HCT116 (cell line): Measurements from ENCODE around the gene RHBDL3. TPM values are rescaled to one million over a fixed set of nuclear protein-coding genes. Genes with fewer than 3 reads are reported as not detected.

ENCODE experiments used
- ATAC-seq: fragments of 200-7000 bp; cut with Tn5 transposase; 2 replicates; pipeline ENCODE4 v1.9.1; 2020; ENCODE audit warnings: mild to moderate bottlenecking, moderate library complexity
- BruUV-seq: library from RNA; stranded (reverse); fragments of 400-500 nt; replicated peaks from 2 replicates; lab custom pipeline; 2021; lab: Mats Ljungman, UMichigan
- CTCF ChIA-PET: fragments of 300-600 bp; sonication (Branson Sonifier 250); formaldehyde crosslinking; loops from one replicate; lab custom pipeline; 2021; ENCODE audit warnings: antibody characterized with exemption; lab: Charles Lee
- POLR2A ChIA-PET: fragments of 300-600, 350-600 bp; sonication (Branson Sonifier 250); formaldehyde crosslinking; loops from one replicate; lab custom pipeline; 2021; ENCODE audit warnings: antibody characterized with exemption; lab: Charles Lee
- RAD21 ChIA-PET, 2 experiments: fragments of 300-600 bp; sonication (Branson Sonifier 250); formaldehyde crosslinking; loops; one replicate each; lab custom pipeline; 2023; ENCODE audit warnings: low total read pairs in 2 of 2; ENCODE audit not compliant: uncharacterized antibody in 2 of 2, unreplicated experiment in 2 of 2, low non-redundant PET in 1 of 2; lab: Charles Lee
- DNase-seq: peaks from one replicate; pipeline ENCODE4 v3.0.0-alpha.2; 2010; ENCODE audit warnings: low read depth, low spot score
- H2AFZ ChIP-seq: fragments of 200-600 bp; shearing (Covaris generic), sonication (generic); 2 replicates; pipeline ENCODE4 v1.6.1; 2017; ENCODE audit warnings: low read depth, mixed run types, mixed read lengths, antibody characterized with exemption, low read length; ENCODE audit not compliant: poor library complexity, severe bottlenecking
- H3K27ac ChIP-seq: 2 replicates; pipeline ENCODE4 v1.5.1; 2012; ENCODE audit warnings: low read depth, low read length
- H3K27me3 ChIP-seq: fragments of 200-600 bp; sonication (generic); 2 replicates; pipeline ENCODE4 v1.6.1; 2016; ENCODE audit warnings: mixed run types, low read length, mixed read lengths; ENCODE audit not compliant: insufficient read depth
- H3K36me3 ChIP-seq, 2 experiments: fragments of 200-500 bp in 1 of 2; fragments of 200-600 bp in 1 of 2; sonication (Bioruptor generic) in 1 of 2; sonication (generic) in 1 of 2; 2 replicates each; pipeline versions ENCODE4 v1.5.1 to v1.6.1; 2014 to 2016; ENCODE audit warnings: low read length in 2 of 2, inconsistent platforms in 1 of 2, mixed read lengths in 1 of 2, mixed run types in 1 of 2; ENCODE audit not compliant: insufficient read depth in 2 of 2, control insufficient read depth in 1 of 2
- H3K4me1 ChIP-seq, 2 experiments: fragments of 200-600 bp in 1 of 2; sonication (generic) in 1 of 2; 2 replicates each; pipeline versions ENCODE4 v1.5.1 to v1.6.1; 2012 to 2017; ENCODE audit warnings: low read length in 2 of 2, inconsistent platforms in 1 of 2, mild to moderate bottlenecking in 1 of 2, mixed read lengths in 1 of 2, mixed run types in 1 of 2, moderate library complexity in 1 of 2; ENCODE audit not compliant: insufficient read depth in 2 of 2, control insufficient read depth in 1 of 2
- H3K4me2 ChIP-seq: fragments of 200-600 bp; sonication (generic); 2 replicates; pipeline ENCODE4 v1.6.1; 2017; ENCODE audit warnings: mixed run types, low read length, mixed read lengths
- H3K4me3 ChIP-seq, 2 experiments: fragments of 200-600 bp in 1 of 2; sonication (generic) in 1 of 2; replicated peaks in 1 of 2; 2 replicates each; pipeline ENCODE4 v1.5.1; 2011 to 2016; ENCODE audit warnings: low read length in 2 of 2, control low read depth in 1 of 2, low read depth in 1 of 2, mild to moderate bottlenecking in 1 of 2, mixed read lengths in 1 of 2, mixed run types in 1 of 2
- H3K79me2 ChIP-seq: fragments of 200-600 bp; sonication (generic); 2 replicates; pipeline ENCODE4 v1.6.1; 2017; ENCODE audit warnings: mild to moderate bottlenecking, mixed run types, low read length, moderate library complexity, mixed read lengths; ENCODE audit not compliant: insufficient read depth
- H3K9ac ChIP-seq: fragments of 200-600 bp; sonication (generic); 2 replicates; pipeline ENCODE4 v1.6.1; 2016; ENCODE audit warnings: low read length, mixed read lengths
- H3K9me2 ChIP-seq: fragments of 200-600 bp; sonication (generic), shearing (Covaris generic); 2 replicates; pipeline ENCODE4 v1.6.1; 2017; ENCODE audit warnings: mixed run types, mild to moderate bottlenecking, moderate library complexity; ENCODE audit not compliant: insufficient read depth
- H3K9me3 ChIP-seq, 2 experiments: fragments of 200-500 bp in 1 of 2; fragments of 200-600 bp in 1 of 2; sonication (Bioruptor generic) in 1 of 2; sonication (generic) in 1 of 2; 2 replicates each; pipeline ENCODE4 v1.6.1; 2014 to 2017; ENCODE audit warnings: low read length in 2 of 2, mixed read lengths in 2 of 2, inconsistent platforms in 1 of 2, low read depth in 1 of 2, mild to moderate bottlenecking in 1 of 2, mixed run types in 1 of 2, moderate library complexity in 1 of 2; ENCODE audit not compliant: control insufficient read depth in 1 of 2, insufficient read depth in 1 of 2
- H4K20me1 ChIP-seq: fragments of 200-600 bp; sonication (generic), shearing (Covaris generic); 2 replicates; pipeline ENCODE4 v1.6.1; 2017; ENCODE audit warnings: mixed run types, mild to moderate bottlenecking, moderate library complexity; ENCODE audit not compliant: insufficient read depth
- ATF3 ChIP-seq: IDR thresholded peaks from 2 replicates; pipeline ENCODE4 v1.6.1; 2012
- CBX3 ChIP-seq: IDR thresholded peaks from 2 replicates; pipeline ENCODE4 v1.6.1; 2012; ENCODE audit warnings: low read depth
- EGR1 ChIP-seq: IDR thresholded peaks from 2 replicates; pipeline ENCODE4 v1.6.1; 2012; ENCODE audit warnings: low read depth
- ELF1 ChIP-seq: IDR thresholded peaks from 2 replicates; pipeline ENCODE4 v1.6.1; 2012; ENCODE audit warnings: low read depth, borderline replicate concordance
- EZH2 ChIP-seq: fragments of 200-600 bp; sonication (generic); IDR thresholded peaks from 2 replicates; pipeline ENCODE4 v1.6.1; 2017; ENCODE audit warnings: antibody characterized with exemption, mixed run types
- EZH2phosphoT487 ChIP-seq: fragments of 200-600 bp; IDR thresholded peaks from 2 replicates; pipeline ENCODE4 v1.6.1; 2018; ENCODE audit warnings: antibody characterized with exemption, borderline replicate concordance
- FOSL1 ChIP-seq: IDR thresholded peaks from 2 replicates; pipeline ENCODE4 v1.6.1; 2012; ENCODE audit warnings: low read depth
- MAX ChIP-seq: IDR thresholded peaks from 2 replicates; pipeline ENCODE4 v1.6.1; 2012
- POLR2A ChIP-seq: IDR thresholded peaks from 2 replicates; pipeline ENCODE4 v1.7.0; 2011; ENCODE audit warnings: borderline replicate concordance; ENCODE audit not compliant: insufficient read depth, insufficient read length; ENCODE audit errors: extremely low read depth
- POLR2AphosphoS5 ChIP-seq: IDR thresholded peaks from 2 replicates; pipeline ENCODE4 v1.6.1; 2011; ENCODE audit warnings: mild to moderate bottlenecking, low read depth, low read length, moderate library complexity
- RAD21 ChIP-seq: IDR thresholded peaks from 2 replicates; pipeline ENCODE4 v1.6.1; 2012; ENCODE audit warnings: low read depth, mild to moderate bottlenecking
- REST ChIP-seq: IDR thresholded peaks from 2 replicates; pipeline ENCODE4 v1.6.1; 2012; ENCODE audit warnings: low read depth
- SIN3A ChIP-seq: IDR thresholded peaks from 2 replicates; pipeline ENCODE4 v1.6.1; 2012; ENCODE audit warnings: low read depth
- SP1 ChIP-seq: IDR thresholded peaks from 2 replicates; pipeline ENCODE4 v1.6.1; 2012; ENCODE audit warnings: low read depth
- YY1 ChIP-seq: IDR thresholded peaks from 2 replicates; pipeline ENCODE4 v1.6.1; 2011; ENCODE audit warnings: low read length, low read depth, moderate library complexity, mild to moderate bottlenecking; ENCODE audit not compliant: insufficient replicate concordance; ENCODE audit errors: extremely low read depth
- ZBTB33 ChIP-seq: IDR thresholded peaks from 2 replicates; pipeline ENCODE4 v1.6.1; 2011; ENCODE audit warnings: mild to moderate bottlenecking, low read length, moderate library complexity; ENCODE audit not compliant: insufficient replicate concordance; ENCODE audit errors: extremely low read depth
- ZFX ChIP-seq: fragments of 450-650 bp; IDR thresholded peaks from 2 replicates; pipeline ENCODE4 v1.6.1; 2017
- intact Hi-C: fragments of 100-400 bp; cut with micrococcal nuclease; formaldehyde crosslinking; loops from 2 replicates; pipeline ENCODE4 v1.10.0; 2022
- total RNA-seq: library from RNA; stranded (reverse); gene quantifications from one replicate; pipeline ENCODE4 v1.2.1, GENCODE V29; 2021; ENCODE audit not compliant: unreplicated experiment

RHBDL3 gene
- total RNA-seq, 1 experiment from 2014 or later = 4.0 TPM

- no peak for ATAC-seq
- Histone ChIP-seq H3K4me1 (no peaks in the 10 kb centered on the region), H3K27me3 (no peaks in the 10 kb centered on the region), H2AFZ (no peak overlapping the region), H3K79me2 (no peaks in the 10 kb centered on the region), H3K27ac (no peak overlapping the region), H3K4me3 (no peak overlapping the region), H3K4me2 (no peak overlapping the region), H3K36me3 (peaks cover 0 to 6% of the 10 kb centered on the region in 2 experiments; a peak in 2 of 4 replicates), H4K20me1 (no peaks in the 10 kb centered on the region), H3K9me2 (no peaks in the 10 kb centered on the region), H3K9ac (no peak overlapping the region), H3K9me3 (no peaks in the 10 kb centered on the region)
- CTCF ChIA-PET = interaction anchor here (1.0 kb wide), 1 partner anchor 9 kb away, joined by 3 read pairs; no protein-coding TSS in a partner anchor
- POLR2A ChIA-PET = interaction anchor here (0.9 kb wide), 1 partner anchor 10 kb away, joined by 3 read pairs; no protein-coding TSS in a partner anchor
- TF ChIP-seq MAX = no peak
- no peak for TF ChIP-seq ATF3
- no peak for TF ChIP-seq ZBTB33
- TF ChIP-seq POLR2AphosphoS5 = no peak
- TF ChIP-seq YY1 = no peak
- no peak for TF ChIP-seq ZFX
- no peak for TF ChIP-seq EGR1
- TF ChIP-seq CBX3 = no peak
- TF ChIP-seq REST = no peak
- no peak for TF ChIP-seq ELF1
- no peak for TF ChIP-seq FOSL1
- no peak for TF ChIP-seq RAD21
- no peak for TF ChIP-seq SIN3A
- no peak for TF ChIP-seq SP1
- TF ChIP-seq EZH2phosphoT487 = no peak
- no peak for TF ChIP-seq POLR2A
- no peak for TF ChIP-seq EZH2
- DNase-seq = no peak
- RAD21 ChIA-PET = no interaction called here
- no TSS peak for BruUV-seq
- intact Hi-C loops = no loop called here
These were observed 65.8 kb downstream of the RHBDL3 start for GRCh38 chr17:32331243-32332040.
